Activated CD8-positive, alpha-beta memory T cell treated with anti-CD3 and anti-CD28 coated beads for 24 hours (primary cell): ENCODE results near the gene NUP107.

Experiments
- DNase-seq: peaks from one replicate; pipeline ENCODE4 v3.0.0-alpha.2; 2020

NUP107 gene

GRCh38 chr12:68776976-68777610, 90.3 kb downstream of the NUP107 start:
- no peak for DNase-seq

- no peak for DNase-seq
Observed at GRCh38 chr12:68779280-68779679, 92.5 kb downstream of the NUP107 start.

- no peak for DNase-seq
Observed at GRCh38 chr12:68780731-68781130, 94.0 kb downstream of the NUP107 start.

GRCh38 chr12:68781728-68782127, 95.0 kb downstream of the NUP107 start:
- DNase-seq: no peak

GRCh38 chr12:68784015-68784414, 97.2 kb downstream of the NUP107 start:
- DNase-seq: no peak

GRCh38 chr12:68785358-68785757, 98.6 kb downstream of the NUP107 start:
- no peak for DNase-seq

GRCh38 chr12:68785823-68786222, 99.0 kb downstream of the NUP107 start:
- DNase-seq: no peak

- no peak for DNase-seq
Observed at GRCh38 chr12:68786929-68787328, 100.2 kb downstream of the NUP107 start.

GRCh38 chr12:68788554-68789143, 101.9 kb downstream of the NUP107 start:
- DNase-seq: no peak

GRCh38 chr12:68789144-68789878, 102.5 kb downstream of the NUP107 start:
- no peak for DNase-seq

GRCh38 chr12:68790081-68790951, 103.5 kb downstream of the NUP107 start:
- DNase-seq: no peak

- peak; percentile 13 for DNase-seq
Observed at GRCh38 chr12:68790952-68791234, 104.1 kb downstream of the NUP107 start.

GRCh38 chr12:68791897-68792481, 105.2 kb downstream of the NUP107 start:
- peak; percentile 40 for DNase-seq

GRCh38 chr12:68792952-68793351, 106.2 kb downstream of the NUP107 start:
- DNase-seq: peak; percentile 45

GRCh38 chr12:68793436-68793835, 106.7 kb downstream of the NUP107 start:
- peak; percentile 30 for DNase-seq

GRCh38 chr12:68793975-68794652, 107.3 kb downstream of the NUP107 start:
- peak; percentile 9 for DNase-seq

- DNase-seq: no peak
Observed at GRCh38 chr12:68794653-68795251, 108.0 kb downstream of the NUP107 start.
